ENCODE measurements around the gene PICK1.
A peak's percentile ranks its signal among the peaks of the same experiment; 100 is the strongest.
"Not testable (repeated sequence)": the region's sequence is repeated elsewhere in the genome, so short reads cannot be mapped to it uniquely, and the experiment has no call there.

The PICK1 gene

DNA sequence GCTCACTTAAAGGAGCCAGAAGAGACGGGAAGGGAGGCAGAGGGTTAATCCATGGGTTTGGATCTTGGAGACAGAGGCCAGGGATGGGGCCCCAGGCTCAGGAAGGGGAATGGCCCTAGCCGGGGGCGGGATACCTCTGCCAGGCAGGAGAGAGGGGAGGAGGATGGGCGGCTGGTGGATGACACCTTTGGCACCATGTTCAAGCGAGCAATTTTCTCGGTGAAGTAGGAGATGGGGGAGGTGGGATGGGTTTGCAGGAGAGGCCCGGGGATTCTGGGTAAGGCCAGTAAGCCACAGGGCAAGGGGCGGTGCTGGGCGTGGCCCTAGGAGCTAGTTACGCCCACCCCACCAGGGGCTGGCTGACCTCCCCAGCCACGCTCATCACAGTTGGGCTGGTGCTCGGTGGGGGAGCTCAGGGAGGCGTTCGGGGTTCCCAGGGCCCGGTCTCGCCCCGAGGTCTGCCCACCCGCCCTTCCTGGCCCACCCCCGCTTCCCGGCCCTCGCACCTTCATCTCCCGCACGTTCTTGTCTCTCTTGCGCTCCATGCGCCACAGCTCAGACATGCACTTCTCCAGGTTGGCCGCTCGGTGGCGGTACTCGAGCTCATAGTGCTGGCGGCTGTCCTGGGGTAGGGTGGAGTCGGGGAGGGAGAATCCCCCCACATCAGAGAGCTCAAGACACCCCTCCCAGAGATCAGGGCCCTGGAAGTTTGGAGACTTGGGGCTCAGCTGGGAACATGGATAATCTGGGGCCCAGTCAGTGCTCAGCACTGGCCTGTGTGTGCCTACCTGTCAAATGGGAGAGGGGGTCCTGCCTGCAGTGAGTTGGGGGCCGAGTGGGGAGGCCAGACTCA, 40.6 kb downstream of the PICK1 start:
- DNase-seq: no peak

DNA sequence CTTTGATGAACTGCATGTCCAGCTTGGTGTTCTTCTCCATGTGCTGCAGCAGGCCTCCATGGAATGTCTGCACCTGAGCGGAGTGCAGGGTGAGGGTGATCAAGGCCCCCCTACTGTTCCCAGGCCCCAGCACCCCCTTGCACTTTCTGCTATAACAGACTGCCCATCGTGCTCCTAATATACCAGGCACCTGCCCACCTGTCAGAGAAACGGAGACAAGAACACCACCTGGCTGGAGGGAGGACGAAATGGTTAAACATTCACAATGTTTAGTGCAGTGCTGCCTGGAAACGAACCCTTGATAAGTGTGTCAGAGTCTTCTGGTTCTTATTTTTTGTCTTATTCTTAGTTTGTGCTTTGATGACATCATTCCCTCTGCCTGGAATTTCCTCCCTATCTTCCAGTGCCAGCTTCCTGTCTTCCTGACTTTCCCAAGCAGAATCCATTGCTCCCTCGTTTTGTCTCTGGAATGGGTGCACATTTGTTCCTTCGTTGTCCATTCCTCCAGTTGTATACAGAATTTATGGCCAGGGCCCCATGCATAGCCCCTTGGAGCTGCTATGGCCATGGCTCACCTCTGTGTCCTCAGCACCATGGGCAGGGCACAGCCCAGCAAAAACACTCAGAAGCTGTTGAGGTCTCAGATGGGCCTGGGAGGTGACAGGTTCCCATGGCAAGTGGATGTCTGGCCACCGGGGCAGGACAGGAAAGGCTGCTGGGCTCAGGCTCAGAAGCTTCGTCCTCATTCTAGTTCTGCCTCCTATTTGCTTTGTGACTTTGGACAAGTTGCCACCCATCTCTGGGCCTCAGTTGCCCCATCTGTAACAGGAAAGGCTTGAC, 41.4 kb downstream of the PICK1 start:
- no peak for DNase-seq

GRCh38 chr22:38103641-38104040, 46.4 kb downstream of the PICK1 start:
- DNase-seq: no peak

GRCh38 chr22:38104084-38104483, 46.9 kb downstream of the PICK1 start:
- DNase-seq: no peak

DNA sequence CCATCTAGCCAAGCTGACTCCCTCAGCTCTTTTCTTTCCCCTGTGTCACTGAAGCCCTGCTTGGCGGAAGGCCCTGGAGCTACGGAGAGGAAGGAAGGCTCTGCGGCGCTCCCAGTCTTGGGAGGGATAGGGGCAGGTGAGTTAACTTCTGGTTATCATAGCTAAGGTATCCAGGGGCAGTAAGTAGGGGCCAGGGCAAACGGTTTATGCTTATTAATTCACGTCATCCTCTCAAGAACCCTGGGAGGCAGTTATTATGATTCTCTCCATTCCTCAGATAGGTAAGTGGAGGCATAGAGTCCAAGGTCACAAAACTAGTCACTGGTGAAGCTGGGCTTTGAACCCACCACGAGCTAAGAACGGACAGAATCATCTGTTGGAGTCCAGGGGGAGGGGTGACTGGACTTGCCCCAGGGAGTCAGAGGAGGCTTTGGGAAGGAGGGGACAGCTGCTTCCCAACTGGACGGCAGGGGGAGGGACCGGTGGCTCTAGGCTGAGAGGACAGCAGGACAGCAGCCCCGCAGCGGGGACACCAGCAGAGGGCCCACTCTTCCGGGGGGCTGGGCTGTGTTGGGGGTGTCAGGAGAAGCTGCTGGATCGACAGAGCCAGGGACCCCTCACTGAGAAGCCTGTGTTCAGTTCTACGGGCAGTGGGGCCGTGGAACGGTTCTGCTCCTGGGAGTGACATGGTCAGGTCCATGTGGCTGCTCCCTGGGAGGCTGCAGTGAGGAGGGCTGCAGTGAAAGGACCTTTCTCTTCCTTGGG, 49.8 kb downstream of the PICK1 start:
- no peak for DNase-seq

DNA sequence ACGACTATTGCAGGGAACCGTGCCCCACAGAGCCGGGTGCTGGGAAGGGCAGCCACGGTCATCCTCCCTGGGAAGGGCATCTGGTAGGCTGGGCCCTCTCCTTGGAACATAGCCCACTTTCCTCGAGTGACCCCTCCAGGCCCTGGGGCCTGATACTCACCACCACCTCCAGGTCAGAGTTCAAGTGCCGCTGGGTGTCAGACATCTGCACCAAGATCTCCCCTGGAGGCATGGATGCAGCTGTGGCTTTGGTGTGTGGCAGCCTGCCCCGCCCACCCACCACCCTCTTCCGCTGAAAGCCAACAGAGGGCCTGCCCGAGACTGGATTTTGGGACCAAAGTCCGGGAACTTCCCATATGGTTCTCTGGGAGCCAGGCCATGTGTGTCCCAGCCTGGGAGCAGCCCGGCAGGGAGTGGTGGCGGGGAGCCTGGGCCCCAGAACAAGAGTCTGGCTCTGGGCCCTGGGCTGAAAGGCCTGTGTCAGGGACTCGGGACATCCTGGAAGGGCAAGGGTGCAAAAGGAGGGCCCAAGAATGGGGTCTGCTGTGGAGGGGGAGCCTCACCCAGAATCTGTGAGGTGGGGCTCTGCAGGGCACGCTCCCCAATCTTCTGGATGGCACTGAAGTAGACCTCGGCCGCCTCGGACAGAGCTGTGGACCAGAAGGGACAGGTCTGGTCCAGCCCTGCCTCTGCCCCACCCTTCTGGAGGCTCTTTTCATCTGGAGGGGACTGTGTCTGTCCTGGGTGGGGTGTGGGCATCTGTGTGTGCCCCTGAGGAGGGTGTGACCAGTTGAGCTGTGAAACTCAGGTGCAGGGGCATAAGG, 50.7 kb downstream of the PICK1 start:
- no peak for DNase-seq

DNA sequence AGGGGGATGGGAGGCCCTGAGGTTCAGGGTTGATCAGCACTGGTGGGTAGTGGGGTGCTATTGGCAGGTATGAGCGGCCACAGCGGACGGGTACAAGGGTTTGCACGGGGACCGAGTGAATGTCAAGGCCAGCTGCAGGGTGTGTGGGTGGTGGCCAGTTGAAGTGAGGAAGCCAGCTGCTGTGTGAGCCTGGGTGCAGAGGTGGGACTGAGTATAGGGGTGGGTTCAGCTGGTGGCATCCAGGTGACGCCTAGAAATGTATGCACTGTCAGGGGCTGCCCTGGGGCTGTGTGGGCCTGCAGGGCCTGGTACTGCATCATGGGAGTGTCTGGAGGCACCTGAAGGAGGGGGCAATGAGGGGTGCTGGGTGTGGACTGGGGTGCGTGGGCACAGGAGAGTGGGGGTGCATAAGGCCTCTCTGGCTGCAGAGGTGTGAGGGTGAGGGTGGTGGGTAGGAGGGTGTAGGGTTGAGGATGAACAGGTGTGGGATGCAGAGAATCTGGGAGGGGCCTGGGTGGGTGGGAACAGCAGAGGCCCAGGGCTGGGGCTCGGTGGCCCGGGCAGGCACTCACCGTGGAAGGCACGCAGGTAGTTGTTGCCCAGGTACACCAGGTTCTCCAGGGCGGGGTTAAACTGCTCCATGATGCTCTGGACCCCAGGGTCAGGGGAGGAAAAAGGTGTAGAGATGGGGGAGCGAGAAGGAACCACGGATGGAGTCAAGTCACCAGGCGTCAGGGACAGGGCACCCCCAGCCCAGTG, 51.5 kb downstream of the PICK1 start:
- DNase-seq: no peak

DNA sequence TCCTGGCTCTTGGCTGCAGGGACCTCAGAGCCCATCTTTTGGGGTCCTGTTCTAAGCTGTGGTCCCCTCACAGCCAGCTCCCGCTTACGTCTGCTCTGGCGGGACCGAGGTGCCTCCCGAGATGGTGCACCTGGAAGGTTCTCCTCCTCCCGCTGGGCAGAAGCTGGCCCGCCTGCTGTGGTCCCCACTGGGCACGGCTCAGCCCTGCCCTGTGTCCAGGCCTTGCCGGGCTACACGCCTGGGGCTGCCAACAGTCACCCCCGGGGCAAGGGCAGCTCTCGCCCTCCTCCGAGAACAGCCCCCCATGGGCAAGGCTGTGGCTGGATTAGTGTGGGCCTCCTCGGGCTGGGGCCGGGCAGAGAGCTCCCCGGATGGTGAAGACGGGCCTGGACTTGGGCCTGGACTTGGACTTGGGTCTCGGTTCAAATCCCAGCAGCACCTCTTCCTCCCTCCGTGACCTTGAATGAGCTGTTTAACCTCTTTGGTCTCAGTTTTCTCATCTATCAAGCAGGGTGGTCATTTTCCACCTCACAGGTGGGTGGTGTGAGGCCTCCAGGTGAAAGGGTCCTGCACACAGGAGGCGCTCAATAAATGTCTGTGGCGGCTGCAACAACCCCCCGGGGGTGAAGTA, 52.3 kb downstream of the PICK1 start:
- DNase-seq: no peak

- no peak for DNase-seq
Measured at GRCh38 chr22:38110008-38110862, 53.0 kb downstream of the PICK1 start, which contains the start of gene BAIAP2L2. TSS of gene BAIAP2L2 (minus strand) at chr22:38110684. CDS start at chr22:38110525, 159 bp downstream.

GRCh38 chr22:38110863-38111852, 54.0 kb downstream of the PICK1 start:
- DNase-seq: no peak

DNA sequence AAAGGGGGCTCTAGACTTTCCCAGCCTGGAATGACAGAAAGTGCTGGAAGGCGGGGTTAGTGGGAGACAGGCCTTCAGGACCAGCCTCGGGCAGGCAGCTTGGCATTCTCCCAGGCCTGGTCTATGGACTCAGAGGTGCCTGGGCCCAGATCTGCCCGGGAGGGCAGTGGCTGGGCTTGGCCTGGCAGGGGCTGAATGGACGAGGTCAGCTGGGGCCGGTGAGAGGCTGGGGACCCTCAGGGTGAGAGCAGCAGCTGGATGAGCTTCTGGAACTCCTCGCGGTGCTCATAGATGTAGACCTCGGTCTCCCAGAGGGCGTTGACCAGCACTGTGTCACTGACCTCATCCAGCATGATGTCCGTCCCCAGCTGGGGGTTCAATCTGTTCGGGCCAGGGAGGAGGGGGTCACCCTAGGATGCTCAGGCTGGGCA, 54.7 kb downstream of the PICK1 start:
- no peak for DNase-seq

DNA sequence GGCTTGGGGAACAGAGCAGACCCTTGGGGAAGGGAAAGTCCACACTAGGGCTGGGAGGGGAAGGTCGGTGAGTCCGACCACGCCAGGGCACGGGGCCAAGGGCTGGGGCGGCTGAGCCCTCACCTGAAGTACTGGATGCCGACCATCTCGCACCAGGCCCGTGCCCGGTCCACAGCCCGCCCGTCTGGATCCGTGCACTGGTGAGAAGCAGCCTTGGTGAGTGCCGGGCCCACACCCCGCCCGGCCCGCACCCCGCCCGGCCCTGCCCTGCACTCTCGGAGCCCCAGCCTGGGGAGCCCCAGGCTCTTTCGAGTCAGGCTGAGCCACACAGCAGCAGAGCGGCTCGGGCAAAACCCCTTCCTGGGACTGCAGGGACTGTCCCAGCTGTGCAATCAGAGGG, 55.2 kb downstream of the PICK1 start:
- no peak for DNase-seq

DNA sequence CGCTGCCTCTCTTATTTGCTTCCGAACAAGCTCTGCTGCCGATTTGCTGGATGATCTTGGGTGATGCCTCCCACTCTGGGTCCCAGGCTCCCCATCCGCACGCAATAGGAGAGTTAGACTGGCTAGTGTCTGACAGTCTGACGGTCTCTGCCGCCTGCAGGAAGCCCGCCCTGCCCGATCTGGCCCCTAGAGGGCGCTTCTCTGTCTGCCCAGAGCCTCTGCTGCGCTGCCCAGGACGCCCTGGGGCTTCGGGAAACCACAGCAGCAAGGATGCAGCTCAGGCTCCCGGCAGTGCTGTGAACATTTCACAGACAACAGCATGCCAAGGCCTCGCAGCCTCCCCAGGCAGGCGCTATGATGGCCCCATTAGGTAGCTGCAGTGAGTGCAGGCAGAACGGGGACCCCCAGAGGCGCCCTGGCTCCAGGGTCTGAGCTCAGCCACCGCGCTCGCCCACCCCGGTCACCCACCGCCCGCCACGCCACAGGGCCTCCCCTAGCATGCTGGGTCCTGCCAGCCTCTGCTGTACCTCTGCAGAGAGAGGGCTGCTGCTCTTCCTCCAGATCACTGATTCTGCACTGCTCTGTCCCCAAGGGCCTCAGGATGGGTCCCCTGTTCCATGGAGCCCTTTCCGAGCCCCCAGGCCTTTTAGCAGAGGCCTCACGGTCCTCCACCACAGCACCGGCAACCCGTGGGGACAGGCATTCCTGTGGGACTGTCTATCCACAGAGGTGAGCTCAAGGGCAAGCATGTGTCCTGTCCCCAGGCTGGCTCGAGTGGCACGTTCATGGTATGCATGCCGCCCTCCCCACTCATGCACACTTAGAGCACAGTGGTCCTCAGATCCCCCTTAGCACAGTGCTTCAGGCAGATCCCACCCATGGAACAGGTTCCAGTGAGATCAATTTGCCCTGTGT, 57.5 kb downstream of the PICK1 start:
- DNase-seq: peak; percentile 67

GRCh38 chr22:38115423-38116205, 58.4 kb downstream of the PICK1 start:
- no peak for DNase-seq

DNA sequence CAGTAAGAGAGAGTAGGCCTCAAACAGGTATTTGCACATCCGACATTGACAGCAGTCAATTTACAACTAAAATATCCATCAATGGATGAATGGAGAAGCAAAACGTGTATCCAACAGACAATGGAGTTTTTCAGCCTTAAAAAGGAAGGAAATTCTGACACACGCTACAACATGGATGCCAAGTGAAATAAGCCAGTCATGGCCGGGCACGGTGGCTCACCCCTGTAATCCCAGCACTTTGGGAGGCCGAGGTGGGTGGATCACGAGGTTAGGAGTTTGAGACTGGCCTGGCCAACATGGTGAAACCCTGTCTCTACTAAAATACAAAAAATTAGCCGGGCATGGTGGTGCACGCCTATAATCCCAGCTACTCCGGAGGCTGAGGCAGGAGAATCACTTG, 60.4 kb downstream of the PICK1 start:
- not testable (repeated sequence) for DNase-seq

- no peak for DNase-seq
Measured at GRCh38 chr22:38118182-38118581, 61.0 kb downstream of the PICK1 start.

DNA sequence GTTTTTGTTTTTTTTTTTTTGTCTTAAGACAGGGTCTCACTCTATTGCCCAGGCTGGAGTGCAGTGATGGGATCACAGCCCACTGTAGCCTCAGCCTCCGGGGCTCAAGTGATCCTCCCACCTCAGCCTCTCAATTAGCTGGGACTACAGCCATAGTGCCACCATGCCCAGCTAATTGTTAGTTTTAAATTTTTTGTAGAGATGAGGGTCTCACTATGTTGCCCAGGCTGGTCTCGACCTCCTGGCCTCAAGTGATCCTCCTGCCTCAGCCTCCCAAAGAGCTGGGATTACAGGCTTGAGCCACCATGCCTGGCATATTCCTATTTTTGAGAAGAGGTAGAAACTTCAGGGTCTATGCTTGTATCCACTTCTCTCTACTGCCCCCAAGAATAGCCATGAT, 61.5 kb downstream of the PICK1 start:
- DNase-seq: not testable (repeated sequence)

All from amniotic stem cell (primary cell).